Measurements from ENCODE around the gene PIEZO2. TPM values are rescaled to one million over a fixed set of nuclear protein-coding genes. Genes with fewer than 3 reads are reported as not detected.
A peak's percentile ranks its signal among the peaks of the same experiment; 100 is the strongest.
"Not testable (repeated sequence)": the region's sequence is repeated elsewhere in the genome, so short reads cannot be mapped to it uniquely, and the experiment has no call there.

The PIEZO2 gene
- total RNA-seq (2022) (0.11 and 0.51 TPM in 2 replicates), Bru-seq, nascent RNA (percentile 14 among the genes with signal in this experiment), BruChase-seq, experiment 1, labeled RNA remaining after a 2-hour chase (percentile 8 among the genes with signal in this experiment), BruChase-seq, experiment 2, labeled RNA remaining after a 6-hour chase (percentile 11 among the genes with signal in this experiment)
- long read RNA-seq, result 0 reads

DNA sequence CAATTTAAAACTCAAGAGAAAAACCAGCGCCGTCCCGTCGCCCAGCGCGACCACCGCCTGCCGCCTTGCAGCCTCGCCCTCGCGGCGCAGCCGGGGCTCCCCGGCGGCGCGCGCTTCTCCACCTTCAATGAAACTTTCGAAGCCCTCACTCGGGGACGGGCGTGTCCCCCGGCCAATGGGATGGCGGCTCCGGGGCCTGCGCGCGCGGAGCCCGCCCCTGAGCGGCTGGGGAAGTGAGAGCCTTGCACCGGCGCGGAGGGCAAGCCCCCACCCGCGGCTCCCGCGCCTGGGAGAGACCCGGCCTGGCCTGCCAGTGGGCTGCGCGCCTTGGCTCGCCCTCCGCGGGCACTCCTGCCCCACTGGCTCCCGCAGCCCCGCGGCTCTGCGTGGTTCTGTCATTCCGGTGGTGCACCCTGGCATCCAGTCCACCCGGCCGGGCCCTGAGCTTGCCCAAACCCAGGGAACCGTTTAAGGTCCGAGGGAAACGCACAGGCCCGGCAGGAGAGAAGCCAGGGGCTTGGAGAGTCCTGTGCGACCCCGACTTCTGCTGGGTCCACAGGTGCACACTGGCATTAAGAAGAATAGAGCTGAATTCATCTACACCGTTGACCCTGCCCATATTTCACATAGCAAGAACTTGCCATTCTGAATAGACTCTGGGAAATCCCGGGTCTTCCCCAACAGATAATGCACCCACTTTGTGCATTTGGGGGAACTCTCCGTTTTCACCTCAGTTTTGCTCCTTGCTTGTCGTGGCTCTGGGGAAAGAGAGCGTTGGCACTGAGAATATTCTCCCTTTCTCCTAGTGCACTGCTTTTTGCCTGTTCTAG, at the start of gene PIEZO2:
TSS of gene PIEZO2 (minus strand) at position 129 of the 830 bp plus-strand sequence. CDS start 981 bp downstream, outside the sequence.
- Mint-ChIP-seq H3K4me1 (ENCODE audit: low read depth, unreplicated experiment) (no peaks in the 10 kb centered on the region), H3K36me3 (ENCODE audit: insufficient read depth, unreplicated experiment) (no peaks in the 10 kb centered on the region), H3K27me3 (ENCODE audit: insufficient read depth, unreplicated experiment) (no peaks in the 10 kb centered on the region), H3K9me3 (ENCODE audit: unreplicated experiment) (no peaks in the 10 kb centered on the region), H3K4me3 (ENCODE audit: unreplicated experiment) (no peak within 1 kb of the TSS), H3K27ac (ENCODE audit: unreplicated experiment) (no peak within 1 kb of the TSS)
- TF ChIP-seq, protein P1, sequence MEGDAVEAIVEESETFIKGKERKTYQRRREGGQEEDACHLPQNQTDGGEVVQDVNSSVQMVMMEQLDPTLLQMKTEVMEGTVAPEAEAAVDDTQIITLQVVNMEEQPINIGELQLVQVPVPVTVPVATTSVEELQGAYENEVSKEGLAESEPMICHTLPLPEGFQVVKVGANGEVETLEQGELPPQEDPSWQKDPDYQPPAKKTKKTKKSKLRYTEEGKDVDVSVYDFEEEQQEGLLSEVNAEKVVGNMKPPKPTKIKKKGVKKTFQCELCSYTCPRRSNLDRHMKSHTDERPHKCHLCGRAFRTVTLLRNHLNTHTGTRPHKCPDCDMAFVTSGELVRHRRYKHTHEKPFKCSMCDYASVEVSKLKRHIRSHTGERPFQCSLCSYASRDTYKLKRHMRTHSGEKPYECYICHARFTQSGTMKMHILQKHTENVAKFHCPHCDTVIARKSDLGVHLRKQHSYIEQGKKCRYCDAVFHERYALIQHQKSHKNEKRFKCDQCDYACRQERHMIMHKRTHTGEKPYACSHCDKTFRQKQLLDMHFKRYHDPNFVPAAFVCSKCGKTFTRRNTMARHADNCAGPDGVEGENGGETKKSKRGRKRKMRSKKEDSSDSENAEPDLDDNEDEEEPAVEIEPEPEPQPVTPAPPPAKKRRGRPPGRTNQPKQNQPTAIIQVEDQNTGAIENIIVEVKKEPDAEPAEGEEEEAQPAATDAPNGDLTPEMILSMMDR (IDR thresholded peaks at IDR 0.05; ENCODE audit: insufficient read depth in 1 of 2, low read depth in 1 of 2, low read length in 1 of 2, severe bottlenecking in 1 of 2, unreplicated experiment in 1 of 2), result no peak
- no peaks in the 10 kb centered on the region for H3K9me3 ChIP-seq
- intact Hi-C loops (cut with micrococcal nuclease; ENCODE audit: unreplicated experiment), result no loop called here
- H3K4me3 ChIP-seq (ENCODE audit: low read depth, low read length), result no peak within 1 kb of the TSS
- CTCF ChIA-PET, result no interaction called here
- DNase-seq, result no peak
- POLR2A ChIA-PET, result no interaction called here
- H3K36me3 ChIP-seq (ENCODE audit: control insufficient read depth, insufficient read depth, low read length), result no peaks in the 10 kb centered on the region
- no peaks in the 10 kb centered on the region for H3K4me1 ChIP-seq
- no peaks in the 10 kb centered on the region for H3K27me3 ChIP-seq (replicated peaks; ENCODE audit: control insufficient read depth, insufficient read depth, low read length)
- BruUV-seq (replicated peaks), result no TSS peak

DNA sequence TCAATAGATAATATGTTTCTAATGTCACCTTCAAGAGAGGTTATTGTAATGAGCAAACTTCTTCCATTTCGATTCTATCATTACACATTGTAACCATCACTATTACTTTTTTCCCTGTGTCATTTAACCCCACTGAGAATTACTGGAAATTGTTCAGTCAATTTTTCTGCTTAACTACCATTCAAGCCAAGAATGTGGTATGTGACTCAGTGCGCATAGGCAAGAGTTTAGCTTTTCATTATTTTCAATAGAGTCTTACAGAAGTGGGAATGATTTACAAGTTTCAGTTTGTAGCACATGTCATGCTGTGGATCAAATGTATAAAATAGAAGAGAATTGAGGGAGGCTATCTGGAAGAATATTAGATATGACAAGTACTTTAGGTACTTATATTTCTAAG, 34.3 kb upstream of the PIEZO2 start:
- H3K9me3 ChIP-seq, result no peaks in the 10 kb centered on the region
- H3K27me3 ChIP-seq (replicated peaks; ENCODE audit: control insufficient read depth, insufficient read depth, low read length), result no peaks in the 10 kb centered on the region
- DNase-seq, result no peak
- H3K4me3 ChIP-seq (ENCODE audit: low read depth, low read length), result no peak overlapping the region
- no peak overlapping the region for H3K27ac Mint-ChIP-seq (ENCODE audit: unreplicated experiment)
- H3K36me3 Mint-ChIP-seq (ENCODE audit: insufficient read depth, unreplicated experiment), result no peaks in the 10 kb centered on the region
- peaks cover 9% of the 10 kb centered on the region for H3K27me3 Mint-ChIP-seq (ENCODE audit: insufficient read depth, unreplicated experiment)
- no peaks in the 10 kb centered on the region for H3K4me1 Mint-ChIP-seq (ENCODE audit: low read depth, unreplicated experiment)
- TF ChIP-seq, protein P1 (IDR thresholded peaks at IDR 0.05; ENCODE audit: insufficient read depth in 1 of 2, low read depth in 1 of 2, low read length in 1 of 2, severe bottlenecking in 1 of 2, unreplicated experiment in 1 of 2), result no peak
- no TSS peak for BruUV-seq (replicated peaks)
- H3K9me3 Mint-ChIP-seq (ENCODE audit: unreplicated experiment), result no peaks in the 10 kb centered on the region
- intact Hi-C loops (cut with micrococcal nuclease; ENCODE audit: unreplicated experiment), result no loop called here
- ChIA-PET CTCF (interaction anchor here (0.6 kb wide), 1 partner anchor 372 kb away, joined by 3 read pairs; no protein-coding TSS in a partner anchor), POLR2A (no interaction called here)
- H3K36me3 ChIP-seq (ENCODE audit: control insufficient read depth, insufficient read depth, low read length), result no peaks in the 10 kb centered on the region
- no peak overlapping the region for H3K4me3 Mint-ChIP-seq (ENCODE audit: unreplicated experiment)
- H3K4me1 ChIP-seq, result no peaks in the 10 kb centered on the region

DNA sequence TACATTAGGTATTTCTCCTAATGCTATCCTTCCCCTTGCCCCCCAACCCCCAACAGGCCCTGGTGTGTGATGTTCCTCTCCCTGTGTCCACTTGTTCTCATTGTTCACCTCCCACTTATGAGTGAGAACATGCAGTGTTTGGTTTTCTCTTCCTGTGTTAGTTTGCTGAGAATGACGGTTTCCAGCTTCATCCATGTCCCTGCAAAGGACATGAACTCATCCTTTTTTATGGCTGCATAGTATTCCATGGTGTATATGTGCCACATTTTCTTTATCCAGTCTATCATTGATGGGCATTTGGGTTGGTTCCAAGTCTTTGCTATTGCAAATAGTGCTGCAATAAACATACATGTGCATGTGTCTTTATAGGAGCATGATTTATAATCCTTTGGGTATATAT, 32.3 kb upstream of the PIEZO2 start:
- H3K27me3 Mint-ChIP-seq (ENCODE audit: insufficient read depth, unreplicated experiment); H3K27me3 ChIP-seq (replicated peaks; ENCODE audit: control insufficient read depth, insufficient read depth, low read length); H3K36me3 Mint-ChIP-seq (ENCODE audit: insufficient read depth, unreplicated experiment); H3K36me3 ChIP-seq (ENCODE audit: control insufficient read depth, insufficient read depth, low read length); CTCF ChIA-PET; H3K9me3 Mint-ChIP-seq (ENCODE audit: unreplicated experiment); intact Hi-C loops (cut with micrococcal nuclease; ENCODE audit: unreplicated experiment); H3K4me1 Mint-ChIP-seq (ENCODE audit: low read depth, unreplicated experiment); H3K4me3 ChIP-seq (ENCODE audit: low read depth, low read length); DNase-seq; POLR2A ChIA-PET; H3K9me3 ChIP-seq; H3K4me3 Mint-ChIP-seq (ENCODE audit: unreplicated experiment); BruUV-seq (replicated peaks); H3K27ac Mint-ChIP-seq (ENCODE audit: unreplicated experiment); H3K4me1 ChIP-seq: not testable (repeated sequence)
